ENCODE data around the gene NMD3.

DNA sequence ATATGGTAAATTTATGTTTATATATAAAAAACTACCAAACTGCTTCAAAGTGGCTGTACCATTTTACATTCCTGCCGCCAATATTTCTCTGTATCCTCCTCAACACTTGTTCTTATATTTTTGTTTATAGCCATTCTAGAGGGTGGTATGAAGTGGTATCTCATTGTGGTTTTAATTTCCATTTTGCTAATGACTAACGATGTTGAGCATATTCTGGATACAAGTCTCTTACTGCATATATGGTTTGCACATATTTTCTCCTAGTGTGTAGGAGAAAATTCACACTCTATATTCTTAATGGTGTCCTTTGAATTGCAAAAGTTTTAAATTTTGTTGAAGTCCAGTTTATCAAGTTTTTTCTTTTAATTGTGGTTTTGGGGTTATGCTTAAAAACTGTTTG is 15.1 kb downstream of the NMD3 start:
- TF ChIP-seq, protein P1, sequence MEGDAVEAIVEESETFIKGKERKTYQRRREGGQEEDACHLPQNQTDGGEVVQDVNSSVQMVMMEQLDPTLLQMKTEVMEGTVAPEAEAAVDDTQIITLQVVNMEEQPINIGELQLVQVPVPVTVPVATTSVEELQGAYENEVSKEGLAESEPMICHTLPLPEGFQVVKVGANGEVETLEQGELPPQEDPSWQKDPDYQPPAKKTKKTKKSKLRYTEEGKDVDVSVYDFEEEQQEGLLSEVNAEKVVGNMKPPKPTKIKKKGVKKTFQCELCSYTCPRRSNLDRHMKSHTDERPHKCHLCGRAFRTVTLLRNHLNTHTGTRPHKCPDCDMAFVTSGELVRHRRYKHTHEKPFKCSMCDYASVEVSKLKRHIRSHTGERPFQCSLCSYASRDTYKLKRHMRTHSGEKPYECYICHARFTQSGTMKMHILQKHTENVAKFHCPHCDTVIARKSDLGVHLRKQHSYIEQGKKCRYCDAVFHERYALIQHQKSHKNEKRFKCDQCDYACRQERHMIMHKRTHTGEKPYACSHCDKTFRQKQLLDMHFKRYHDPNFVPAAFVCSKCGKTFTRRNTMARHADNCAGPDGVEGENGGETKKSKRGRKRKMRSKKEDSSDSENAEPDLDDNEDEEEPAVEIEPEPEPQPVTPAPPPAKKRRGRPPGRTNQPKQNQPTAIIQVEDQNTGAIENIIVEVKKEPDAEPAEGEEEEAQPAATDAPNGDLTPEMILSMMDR (IDR thresholded peaks at IDR 0.05), result no peak
- TF ChIP-seq POLR2A (IDR thresholded peaks at IDR 0.05), result no peak

Measured in lower leg skin (tissue), 3 donors.